BE2C (cell line): ENCODE data around the gene WBP1.

Experiments used
- DNase-seq: peaks from one replicate; pipeline ENCODE4 v3.0.0-alpha.2; 2020
- H3K27me3 ChIP-seq: fragments of 250-450 bp; sonication (Bioruptor Pico); 2 replicates; pipeline ENCODE4 v1.5.1; 2020; ENCODE audit warnings: mild to moderate bottlenecking
- H3K36me3 ChIP-seq: fragments of 250-450 bp; sonication (Bioruptor Pico); 2 replicates; pipeline ENCODE4 v1.5.1; 2020; ENCODE audit warnings: mild to moderate bottlenecking
- H3K4me1 ChIP-seq: fragments of 250-450 bp; sonication (Bioruptor Pico); 2 replicates; pipeline ENCODE4 v1.5.1; 2020
- H3K4me3 ChIP-seq: 2 replicates; pipeline ENCODE4 v1.5.1; 2011; ENCODE audit warnings: low read depth, low read length
- H3K9me3 ChIP-seq: fragments of 250-450 bp; sonication (Bioruptor Pico); 2 replicates; pipeline ENCODE4 v1.5.1; 2020
- CTCF ChIP-seq: IDR thresholded peaks from 2 replicates; pipeline ENCODE4 v1.5.1; 2012; ENCODE audit warnings: mild to moderate bottlenecking, low read depth, low read length

Gene WBP1

GRCh38 chr2:74510272-74510671, 52.0 kb downstream of the WBP1 start:
- no peak for DNase-seq
- H3K4me1 ChIP-seq, result peaks cover 11% of the 10 kb centered on the region
- peaks cover 23% of the 10 kb centered on the region for H3K36me3 ChIP-seq
- no peak overlapping the region for H3K4me3 ChIP-seq
- H3K9me3 ChIP-seq, result no peaks in the 10 kb centered on the region
- no peak for TF ChIP-seq CTCF
- H3K27me3 ChIP-seq, result no peaks in the 10 kb centered on the region
